Bone marrow (tissue), 2 donors: Measurements from ENCODE around the gene HMGCS2.
A peak's percentile ranks its signal among the peaks of the same experiment; 100 is the strongest.

Experiments
- DNase-seq, 2 donors: peaks; one replicate each; lab custom pipeline; 2025; lab: John Stamatoyannopoulos, UW

HMGCS2 gene

GRCh38 chr1:119768778-119769177, at the start of gene HMGCS2:
TSS of gene HMGCS2 (minus strand) at chr1:119768905. CDS start at chr1:119768844, 61 bp downstream.
- DNase-seq: no peak

DNA sequence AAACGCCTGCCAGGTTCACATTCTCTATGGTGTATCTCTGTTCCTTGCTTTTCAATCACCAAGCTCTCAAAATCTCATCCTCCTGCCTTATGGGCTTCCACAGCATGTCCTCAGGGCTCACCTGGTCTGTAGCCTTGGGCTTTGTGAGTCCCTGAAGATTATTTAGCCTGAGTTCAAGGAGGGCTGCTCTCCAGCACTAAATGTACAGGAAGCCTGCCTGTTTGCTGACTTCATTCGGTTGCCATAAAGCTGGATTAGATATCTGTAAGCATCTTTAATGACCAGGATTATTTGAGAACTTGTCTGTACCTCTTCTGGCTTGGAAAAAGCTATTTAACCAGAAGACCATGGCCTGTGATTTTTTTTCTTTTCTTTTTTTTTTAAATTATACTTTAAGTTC, 49.5 kb upstream of the HMGCS2 start:
- no peak for DNase-seq

GRCh38 chr1:119816407-119816806, 47.7 kb upstream of the HMGCS2 start:
- DNase-seq: no peak

DNA sequence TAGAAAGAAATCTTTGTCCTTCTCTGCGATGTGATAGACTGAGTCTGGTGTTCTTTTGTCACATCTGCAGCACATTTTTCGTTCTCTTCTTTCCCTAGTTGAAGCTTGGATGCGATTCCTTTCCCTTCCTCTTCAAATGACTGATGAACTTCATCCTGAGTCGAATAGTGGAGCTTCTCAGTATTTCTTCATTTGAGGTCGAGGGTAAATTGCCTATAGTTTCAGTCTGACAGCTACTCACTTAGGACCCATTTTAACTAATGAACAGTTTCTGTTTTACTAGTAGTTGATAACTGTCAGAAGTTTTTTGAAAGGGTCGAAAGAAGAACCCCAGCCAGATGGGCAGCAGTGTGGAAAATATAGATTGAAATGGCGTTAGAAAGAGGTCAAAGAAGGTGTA, 47.2 kb upstream of the HMGCS2 start:
- no peak for DNase-seq

DNA sequence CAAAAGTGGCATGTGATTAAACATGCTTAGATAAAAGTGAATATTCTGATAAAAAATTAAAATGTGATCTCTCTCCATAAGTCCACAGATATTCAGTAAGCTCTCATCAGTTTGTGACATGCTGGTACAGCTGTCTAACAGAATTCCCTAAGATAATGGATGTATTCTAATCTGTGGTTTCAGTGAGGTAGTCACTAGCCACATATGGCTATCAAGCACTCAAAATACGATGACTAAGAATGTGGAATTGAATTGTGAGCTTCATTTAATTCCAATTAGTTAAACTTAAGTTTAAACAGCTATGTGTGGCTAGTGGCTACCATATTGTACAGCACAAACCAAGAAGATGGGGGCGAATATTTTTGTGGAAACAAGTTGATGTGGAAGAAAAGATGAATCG, 46.7 kb upstream of the HMGCS2 start:
- no peak for DNase-seq

GRCh38 chr1:119814288-119814687, 45.6 kb upstream of the HMGCS2 start:
- no peak for DNase-seq

DNA sequence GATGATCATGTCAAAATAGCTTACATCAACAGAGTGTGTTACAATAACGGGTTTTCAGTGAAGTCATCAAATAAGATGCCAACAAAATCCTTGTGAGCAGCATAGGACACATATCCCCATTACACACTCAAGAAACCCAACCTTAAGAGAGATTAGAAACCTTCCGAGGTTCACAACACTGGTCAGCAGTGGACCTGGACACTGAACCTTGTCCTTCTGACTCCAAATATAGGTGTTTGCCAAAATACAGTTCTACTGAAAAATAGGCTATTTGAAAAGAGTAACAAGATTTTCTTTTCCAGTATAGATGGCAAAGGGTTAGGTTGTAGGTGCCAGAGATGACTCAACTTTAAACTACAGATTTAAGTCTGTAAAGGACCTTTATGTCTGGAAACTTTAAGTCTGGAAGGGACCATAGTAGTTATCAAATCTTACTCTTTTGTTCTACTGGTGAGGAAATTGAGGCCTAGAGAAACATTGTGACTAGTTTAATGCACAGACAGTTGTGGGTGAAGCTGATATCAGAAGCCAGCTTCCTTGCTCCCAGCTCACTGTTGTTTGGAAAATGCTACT, 43.4 kb upstream of the HMGCS2 start:
- no peak for DNase-seq

- DNase-seq: no peak
Observed at GRCh38 chr1:119811387-119811786, 42.7 kb upstream of the HMGCS2 start, which contains the start of gene REG4. TSS of gene REG4 (minus strand) at chr1:119811460. CDS start at chr1:119808769, 2,691 bp downstream.

DNA sequence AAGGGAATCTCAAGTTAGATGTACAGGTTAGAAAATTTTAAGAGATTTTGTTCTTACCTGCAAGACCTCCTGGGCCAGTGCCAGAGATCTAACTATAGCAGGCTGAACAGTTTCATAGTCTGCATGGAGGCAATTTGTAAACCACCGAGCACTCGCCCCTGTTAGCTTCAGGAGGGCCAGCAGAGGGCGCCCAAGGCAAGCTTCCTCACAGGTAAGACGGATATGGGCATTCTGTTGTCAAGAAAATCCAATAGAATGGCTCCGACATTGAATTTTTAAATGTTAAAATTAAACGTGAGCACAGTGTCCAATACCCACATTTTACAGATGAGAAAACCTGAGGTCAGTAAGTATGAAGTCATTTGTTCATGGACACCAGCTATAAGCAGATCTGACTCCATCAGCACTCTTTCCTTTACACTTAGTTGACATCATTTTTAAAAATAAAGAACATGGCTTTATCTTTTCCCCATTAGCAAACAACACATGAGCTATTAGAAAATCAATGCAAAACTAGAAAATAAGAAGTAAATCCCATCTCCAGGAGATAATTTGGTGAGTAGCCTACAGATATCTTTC, 40.4 kb upstream of the HMGCS2 start:
- DNase-seq: peak; percentile 17 to 68

- DNase-seq: no peak
Observed at GRCh38 chr1:119808491-119808890, 39.8 kb upstream of the HMGCS2 start.

DNA sequence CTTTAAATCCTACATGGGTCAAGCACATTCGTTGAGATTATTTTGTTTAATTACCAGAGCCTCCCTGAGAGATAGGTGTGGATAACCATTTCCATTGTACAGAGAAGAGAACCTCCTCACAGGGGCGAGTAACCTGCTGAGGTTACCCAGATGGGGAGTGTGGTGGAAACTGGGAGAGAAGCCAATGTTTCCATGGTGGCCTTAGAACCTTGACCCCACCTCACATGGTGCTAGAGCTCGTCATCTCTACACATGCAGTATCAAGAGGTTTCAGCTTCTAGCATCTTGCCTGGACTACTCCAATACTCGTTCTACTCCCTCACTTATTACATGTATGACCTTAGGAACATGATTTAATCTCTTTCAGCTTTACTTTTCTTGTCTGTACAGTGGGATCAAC, 37.8 kb upstream of the HMGCS2 start:
- no peak for DNase-seq

DNA sequence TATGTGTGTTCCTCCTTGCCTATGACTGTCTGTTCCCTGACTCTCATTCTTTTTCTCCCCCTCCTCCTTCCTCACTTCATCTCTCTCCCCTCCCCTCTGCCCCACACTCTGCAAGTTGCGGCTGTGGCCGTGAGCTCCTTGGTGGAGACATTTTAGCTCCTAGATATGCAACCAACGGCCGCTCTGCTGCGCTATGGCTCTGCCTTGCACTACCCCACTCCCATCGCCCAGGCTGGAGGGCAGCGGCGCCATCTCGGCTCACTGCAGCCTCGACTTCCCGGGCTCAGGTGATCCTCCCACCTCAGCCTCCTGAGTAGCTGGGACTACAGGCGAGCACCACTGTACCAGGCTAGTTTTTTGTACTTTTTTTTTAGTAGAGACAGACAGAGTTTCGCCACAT, 37.0 kb upstream of the HMGCS2 start:
- no peak for DNase-seq

DNA sequence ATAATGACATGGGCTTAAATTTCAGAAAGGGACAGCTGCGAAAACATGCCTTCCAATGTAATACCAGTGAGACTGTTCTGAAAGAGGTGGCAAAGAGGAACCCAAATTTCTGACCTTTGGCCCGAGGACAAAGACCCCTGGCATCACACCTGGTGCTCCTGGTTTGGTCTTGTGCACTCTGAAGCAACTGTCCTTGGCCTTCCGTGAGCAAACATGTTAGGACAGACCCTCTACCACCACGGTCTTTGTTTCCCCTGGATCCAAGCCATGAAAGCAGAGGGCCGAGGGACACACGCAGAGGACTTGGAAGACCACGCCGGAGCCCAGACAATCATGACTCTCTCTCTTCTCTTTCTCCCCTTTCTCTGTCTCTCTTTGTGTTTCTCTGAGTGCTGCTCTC, 36.5 kb upstream of the HMGCS2 start:
- DNase-seq: no peak

GRCh38 chr1:119799599-119800177, 31.0 kb upstream of the HMGCS2 start:
- DNase-seq: no peak

DNA sequence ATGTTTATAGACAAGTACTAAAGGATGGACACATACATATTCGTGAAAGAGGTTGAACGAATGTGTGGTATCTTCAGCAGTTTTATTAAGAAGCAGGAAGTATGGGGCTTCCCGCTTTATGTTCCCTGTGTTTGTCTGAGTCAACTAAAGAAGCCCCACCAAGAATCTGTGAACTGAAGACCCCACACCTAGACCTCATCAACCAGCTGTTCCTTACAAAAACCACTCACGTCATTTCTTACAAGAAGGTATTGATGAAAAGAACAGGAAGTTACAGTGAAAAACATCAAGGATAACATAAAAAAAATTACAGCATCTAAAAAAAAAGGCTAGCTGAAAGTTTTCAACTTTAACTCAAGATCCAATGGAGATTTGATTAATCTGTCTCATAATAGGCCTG, 30.3 kb upstream of the HMGCS2 start:
- DNase-seq: no peak

GRCh38 chr1:119797606-119798005, 28.9 kb upstream of the HMGCS2 start:
- DNase-seq: no peak

DNA sequence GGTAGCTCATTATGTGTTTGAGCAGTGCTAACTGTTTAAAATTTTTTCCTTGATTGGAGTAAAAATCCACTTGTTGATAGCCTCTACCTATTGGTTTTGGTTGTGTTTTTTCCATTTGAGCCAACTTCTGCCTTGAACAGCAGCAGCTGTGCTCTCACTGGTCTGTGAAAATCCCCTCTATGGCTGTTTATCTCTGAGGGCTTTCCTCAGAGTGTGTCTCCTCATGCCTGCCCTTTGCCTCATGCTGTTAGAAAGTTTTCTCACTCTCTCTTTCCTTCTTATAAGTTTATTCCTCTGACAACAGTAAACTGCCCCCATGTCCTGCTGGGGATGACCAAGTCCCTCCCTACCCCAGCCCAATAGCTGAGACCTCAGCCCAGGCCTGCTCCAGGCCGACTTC, 28.5 kb upstream of the HMGCS2 start:
- DNase-seq: no peak

- DNase-seq: no peak
Observed at GRCh38 chr1:119795261-119796200, 26.8 kb upstream of the HMGCS2 start.

DNA sequence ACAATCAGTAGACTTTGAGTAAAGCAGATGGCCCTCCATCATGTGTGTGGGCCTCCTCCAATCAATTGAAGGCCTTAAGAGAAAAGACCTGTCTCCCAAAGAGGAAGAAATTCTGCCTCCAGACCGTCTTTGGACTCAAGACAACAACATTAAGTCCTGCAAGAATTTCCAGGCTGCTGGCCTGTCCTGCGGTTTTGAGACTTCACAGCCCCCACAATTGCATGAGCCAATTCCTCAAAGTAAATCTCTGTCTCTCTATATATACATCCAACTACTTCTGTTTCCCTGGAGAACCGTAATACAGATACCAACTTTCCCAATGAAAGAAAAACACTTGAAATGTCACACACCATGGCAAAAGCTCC, 26.2 kb upstream of the HMGCS2 start:
- no peak for DNase-seq

GRCh38 chr1:119794230-119794875, 25.6 kb upstream of the HMGCS2 start:
- no peak for DNase-seq

- no peak for DNase-seq
Observed at GRCh38 chr1:119791377-119791776, 22.7 kb upstream of the HMGCS2 start.
